NCI-H524 (cell line): Measurements from ENCODE around the gene ANKS1B.
"Not testable (repeated sequence)": the region's sequence is repeated elsewhere in the genome, so short reads cannot be mapped to it uniquely, and the experiment has no call there.

ENCODE experiments used
- DNase-seq, 2 experiments: peaks; one replicate each; lab custom pipeline; 2025; lab: John Stamatoyannopoulos, UW

ANKS1B gene

GRCh38 chr12:98870504-98870903, 1114.2 kb downstream of the ANKS1B start:
- DNase-seq = peak; percentile 27 to 33

DNA sequence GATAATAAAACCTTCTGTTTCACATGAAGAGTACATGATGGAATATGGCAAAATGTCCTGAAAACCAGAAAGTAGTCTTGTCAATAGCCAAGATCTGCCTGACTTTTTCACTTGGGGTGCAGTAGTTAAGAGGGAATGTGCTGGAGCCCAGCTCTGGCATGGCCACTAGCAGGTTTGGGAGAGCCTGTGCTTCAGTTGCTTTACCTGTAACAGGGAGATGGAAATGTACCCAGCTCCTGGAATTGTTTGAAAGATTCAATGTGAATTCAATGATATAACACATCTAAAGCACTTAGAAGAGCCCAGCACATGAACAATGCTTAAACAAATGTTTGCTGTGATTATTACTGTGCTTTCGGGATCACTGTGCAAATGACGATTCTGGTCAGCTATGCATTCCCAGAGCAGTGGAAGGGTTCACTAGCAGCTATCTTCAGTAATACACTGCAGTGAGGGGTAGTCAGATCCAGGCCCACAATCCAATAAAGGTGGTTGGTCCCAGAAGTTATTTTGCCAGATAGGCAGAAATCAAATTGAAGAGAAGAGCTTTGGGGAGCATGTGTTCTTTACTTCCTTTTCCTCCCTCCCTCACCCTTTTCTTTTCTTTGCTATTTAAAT, 1114.7 kb downstream of the ANKS1B start:
- no peak for DNase-seq

DNA sequence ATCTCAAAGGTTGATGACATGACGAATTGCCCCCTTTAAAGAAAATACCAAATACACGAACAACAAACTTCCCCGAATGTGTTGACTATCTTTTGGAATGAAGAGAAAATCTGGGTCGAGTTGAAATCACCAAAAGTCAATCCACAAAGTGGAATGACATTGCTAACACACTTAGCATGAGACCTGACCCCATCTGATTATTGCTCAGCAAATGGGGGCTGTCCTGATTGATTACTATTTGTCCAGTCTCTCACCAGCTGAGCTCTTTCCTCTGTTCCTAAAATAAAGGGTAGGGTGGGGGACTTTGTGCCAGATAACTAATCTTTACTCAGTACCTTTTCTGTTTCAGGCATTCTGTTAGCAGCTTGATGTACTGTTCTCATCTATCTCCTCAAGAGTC, 1116.2 kb downstream of the ANKS1B start:
- no peak for DNase-seq

DNA sequence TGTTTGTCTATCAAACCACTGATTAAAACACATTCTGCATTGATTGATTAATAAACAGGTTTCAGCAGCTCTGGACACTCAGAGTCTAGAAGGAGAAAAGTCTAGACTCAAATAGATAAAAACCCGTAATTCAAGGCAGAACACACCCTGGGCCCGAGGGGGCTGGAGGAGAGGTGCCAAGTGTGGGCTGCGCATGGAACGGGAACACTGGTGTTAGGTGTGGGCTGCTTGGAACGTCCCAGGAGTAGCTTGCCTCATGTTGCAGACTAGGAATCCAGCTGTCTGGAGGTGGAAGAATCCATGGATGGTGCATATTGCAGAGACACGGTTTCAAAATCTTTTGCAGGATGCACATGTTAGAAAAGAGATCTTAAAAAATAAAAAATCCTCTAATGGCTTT, 1116.7 kb downstream of the ANKS1B start:
- no peak for DNase-seq

- DNase-seq = no peak
Observed at GRCh38 chr12:98864363-98864762, 1120.4 kb downstream of the ANKS1B start.

GRCh38 chr12:98863167-98863566, 1121.6 kb downstream of the ANKS1B start:
- no peak for DNase-seq

- no peak for DNase-seq
Observed at GRCh38 chr12:98861251-98861650, 1123.5 kb downstream of the ANKS1B start.

DNA sequence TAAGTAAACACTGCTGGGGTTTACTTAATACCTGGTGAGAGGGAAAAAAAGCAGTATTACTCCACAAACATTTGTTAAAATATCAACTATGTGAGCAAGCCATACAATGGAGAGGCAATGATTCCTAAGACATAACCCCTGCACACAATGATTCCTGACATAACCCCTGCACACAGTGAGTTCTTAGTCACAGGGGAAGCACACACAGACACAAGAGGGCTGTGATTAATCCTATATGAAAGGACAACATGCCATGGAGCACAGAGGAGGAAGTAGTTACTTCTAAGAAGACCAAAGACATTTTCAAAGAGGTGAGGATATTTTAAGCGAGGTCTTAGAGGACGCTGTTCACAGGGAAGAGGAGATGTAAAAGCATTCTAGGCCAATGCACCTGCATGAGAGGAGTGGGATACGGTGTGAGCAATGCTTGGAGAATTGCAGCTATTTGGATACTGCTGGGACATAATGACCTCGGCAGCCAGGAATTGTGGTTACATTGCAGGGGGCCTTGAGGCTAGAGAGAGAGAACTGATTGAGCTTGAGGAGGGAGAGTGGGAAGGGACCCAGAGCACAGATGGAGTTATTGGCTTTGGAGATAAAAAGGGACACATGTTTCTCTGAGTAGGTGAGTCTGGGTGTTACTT, 1127.7 kb downstream of the ANKS1B start:
- DNase-seq = no peak

DNA sequence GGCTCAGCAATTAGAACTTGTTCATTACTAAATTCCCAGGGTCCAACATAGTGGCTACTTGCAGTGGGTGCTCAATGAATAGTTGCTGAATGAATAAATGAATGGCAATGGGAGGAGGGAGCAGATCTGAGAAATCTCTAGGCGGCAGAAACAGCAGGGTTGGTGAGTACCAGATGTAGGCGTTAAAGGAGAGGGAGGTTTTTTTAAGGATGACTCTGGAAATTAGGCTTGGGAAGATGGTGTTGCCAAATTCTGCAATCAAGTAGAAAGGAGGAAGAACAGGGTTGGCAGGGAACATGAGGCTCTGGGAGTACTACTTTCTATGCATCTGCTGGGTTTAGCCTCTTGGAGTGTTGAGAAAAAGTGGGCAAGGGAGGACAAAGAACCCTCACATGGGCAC, 1132.6 kb downstream of the ANKS1B start:
- DNase-seq = no peak

DNA sequence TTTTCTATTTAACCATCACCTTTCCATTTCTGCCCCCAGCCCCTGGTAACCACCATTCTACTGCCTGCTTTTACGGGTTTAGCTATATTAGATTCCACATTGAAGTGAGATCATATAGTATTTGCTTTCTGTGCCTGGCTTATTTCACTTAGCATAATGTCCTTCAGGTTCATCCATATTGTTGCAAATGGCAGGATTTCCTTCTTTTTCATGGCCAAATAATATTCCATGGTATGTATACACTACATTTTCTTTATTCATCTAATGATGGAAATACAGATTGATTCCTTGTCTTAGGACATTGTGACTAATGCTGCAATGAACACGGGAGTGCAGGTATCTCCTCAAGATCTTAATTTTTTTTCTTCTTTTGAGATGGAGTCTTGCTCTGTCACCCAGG, 1137.5 kb downstream of the ANKS1B start:
- no peak for DNase-seq

GRCh38 chr12:98845957-98846356, 1138.8 kb downstream of the ANKS1B start:
- no peak for DNase-seq

DNA sequence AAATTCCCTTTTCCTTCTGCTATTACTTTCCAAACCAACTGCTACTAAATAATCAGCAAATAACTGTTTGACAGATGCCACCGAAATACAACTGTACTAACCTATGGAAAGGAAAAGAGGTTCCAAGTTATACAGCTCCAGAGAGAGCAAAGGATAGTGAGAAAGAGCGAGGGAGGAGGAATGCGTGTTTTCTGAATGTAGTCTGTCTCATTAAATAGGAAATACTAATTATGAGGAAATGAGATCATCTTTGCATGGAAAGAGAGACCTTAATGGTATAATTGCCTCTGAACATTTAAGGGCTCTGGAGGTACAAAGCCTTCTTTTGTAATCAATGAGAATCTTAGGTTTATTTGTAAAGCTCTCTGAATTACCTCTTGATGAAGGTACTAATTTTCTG, 1144.4 kb downstream of the ANKS1B start:
- no peak for DNase-seq

DNA sequence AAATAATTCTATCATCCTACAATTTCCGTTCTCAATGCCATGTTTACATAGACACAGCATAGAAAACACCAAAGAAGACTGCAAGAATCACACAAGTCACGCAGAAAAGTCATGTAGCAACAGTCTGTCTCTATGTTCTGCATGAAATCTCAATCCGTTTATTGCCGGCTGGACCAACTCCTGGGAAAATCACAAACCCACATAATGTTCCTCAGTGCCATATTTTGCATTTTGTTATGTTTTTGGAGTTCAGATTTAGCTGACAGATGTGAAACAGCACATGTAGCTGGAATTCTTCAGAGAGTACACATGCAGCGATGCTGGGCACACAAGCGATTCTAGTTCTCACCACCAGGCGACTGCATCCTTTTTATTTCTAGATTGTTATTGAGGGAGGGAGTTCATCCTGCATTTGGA, 1146.5 kb downstream of the ANKS1B start:
- DNase-seq = no peak

GRCh38 chr12:98837134-98837752, 1147.5 kb downstream of the ANKS1B start:
- DNase-seq = not testable (repeated sequence)

DNA sequence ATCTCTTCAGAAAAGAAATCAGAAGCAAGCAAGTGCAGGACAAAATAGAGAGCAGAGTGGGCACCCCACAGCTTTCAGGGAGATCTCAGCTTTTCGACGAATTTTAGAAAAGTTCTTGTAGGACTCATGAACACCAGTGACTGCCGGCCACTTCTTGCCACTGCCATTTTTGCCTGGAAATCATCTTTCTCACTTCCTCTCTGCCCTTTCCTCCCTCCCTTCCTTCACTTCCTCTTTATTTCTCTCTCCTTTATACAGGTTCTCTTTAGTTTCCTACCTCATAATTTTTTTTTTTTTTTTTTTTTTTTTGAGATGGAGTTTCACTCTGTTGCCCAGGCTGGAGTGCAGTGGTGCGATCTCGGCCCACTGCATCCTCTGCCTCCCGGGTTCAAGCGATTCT, 1154.1 kb downstream of the ANKS1B start:
- DNase-seq = no peak

DNA sequence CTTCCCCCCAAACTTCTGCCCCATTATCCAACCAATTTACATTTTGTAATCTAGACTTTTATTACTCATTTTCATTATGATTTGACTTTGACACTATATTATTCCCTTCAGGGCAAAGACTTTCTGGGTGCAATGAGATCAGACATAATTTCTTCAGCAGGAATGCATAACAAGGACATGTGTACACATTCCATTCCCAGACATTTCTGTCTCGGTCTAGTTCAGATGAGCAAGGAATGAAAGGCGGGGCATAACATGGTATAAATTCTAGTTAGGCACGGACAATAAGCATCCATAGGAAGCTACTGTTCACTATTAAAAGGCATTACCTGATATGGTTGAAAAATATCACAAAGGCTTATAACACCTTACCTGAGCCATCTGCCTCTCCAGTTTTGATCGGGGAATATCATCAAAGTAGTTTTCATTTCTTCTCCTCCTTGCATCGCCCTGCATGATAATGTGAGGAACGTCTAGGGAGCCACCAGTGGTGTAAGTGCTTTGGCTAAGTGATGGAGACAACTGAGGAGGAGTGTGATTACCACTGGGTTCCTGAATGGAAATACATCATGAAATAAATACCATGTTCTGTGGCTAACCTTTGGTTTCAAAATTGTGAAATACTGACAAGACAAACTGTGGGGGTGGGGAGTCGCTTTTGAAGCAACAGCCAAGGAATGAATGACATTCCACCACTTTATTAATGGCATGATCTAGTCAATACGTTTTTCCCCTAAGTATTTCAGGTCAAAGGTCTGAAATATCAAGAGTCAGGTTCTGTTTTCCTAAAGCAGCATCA, 1155.7 kb downstream of the ANKS1B start:
- no peak for DNase-seq

GRCh38 chr12:98823012-98823411, 1161.7 kb downstream of the ANKS1B start:
- no peak for DNase-seq

GRCh38 chr12:98821866-98822265, 1162.9 kb downstream of the ANKS1B start:
- no peak for DNase-seq

DNA sequence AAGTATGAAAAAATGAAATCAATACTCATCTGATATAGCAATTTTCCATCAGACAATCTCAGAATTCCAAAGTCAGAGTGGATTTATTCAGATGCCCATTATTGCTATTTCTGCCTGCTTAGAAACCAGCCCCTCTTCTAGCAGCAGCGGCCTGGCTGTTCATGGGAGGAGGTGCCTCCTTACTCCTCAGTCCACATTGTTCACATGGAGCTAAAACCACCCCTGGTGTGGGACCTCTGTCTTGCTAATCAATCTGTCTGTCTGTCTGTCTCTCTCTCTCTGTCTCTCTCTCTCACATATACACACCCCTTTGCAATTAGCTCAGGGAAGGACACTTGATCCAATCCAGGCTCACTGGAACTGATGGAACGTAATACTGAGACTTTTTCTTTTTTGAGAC, 1163.5 kb downstream of the ANKS1B start:
- no peak for DNase-seq

DNA sequence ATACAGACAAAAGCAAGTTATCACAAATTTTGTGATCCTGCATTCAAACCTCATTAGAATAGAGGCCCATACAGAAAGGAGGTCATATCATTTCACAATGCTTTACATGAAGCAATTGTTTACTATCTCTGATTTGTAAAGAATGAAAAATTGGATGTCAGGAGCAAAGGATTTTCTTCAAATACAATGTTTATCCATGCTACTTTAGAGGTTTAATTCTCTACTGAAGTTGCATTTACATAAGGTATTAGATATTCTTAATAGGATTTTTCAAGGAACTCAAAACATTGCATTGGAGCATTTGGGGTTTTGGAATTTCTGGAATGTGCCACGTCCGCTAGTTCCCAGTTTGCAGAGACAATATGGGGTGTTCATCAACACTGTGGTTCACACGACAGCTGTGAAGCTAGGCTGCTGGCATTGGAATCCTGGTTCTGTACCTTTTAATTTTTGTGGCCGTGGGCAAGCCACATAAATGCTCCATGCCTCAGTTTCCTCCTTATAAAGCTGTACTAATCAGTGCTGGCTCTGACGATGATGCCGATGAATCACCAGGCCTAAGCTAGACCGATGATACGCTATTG, 1164.8 kb downstream of the ANKS1B start:
- DNase-seq = no peak

DNA sequence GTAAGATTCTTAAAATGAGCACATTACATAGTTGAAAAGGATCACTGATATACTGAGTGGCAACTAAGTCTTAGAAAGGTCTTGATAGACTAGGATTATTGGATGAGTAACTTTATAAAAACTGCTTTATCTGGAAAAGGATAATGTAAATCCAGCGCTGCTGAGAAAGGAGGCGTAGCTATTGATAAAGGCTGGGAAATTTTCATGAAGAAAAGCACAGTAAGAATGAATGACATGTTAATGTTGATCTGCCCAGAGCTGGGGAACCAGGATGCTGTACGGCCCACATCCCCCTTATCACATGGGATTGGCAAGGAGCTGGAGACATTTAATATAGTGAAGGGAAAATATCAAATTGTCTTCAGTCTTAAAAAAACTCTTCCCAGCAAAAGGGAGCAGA, 1165.7 kb downstream of the ANKS1B start:
- DNase-seq = no peak

GRCh38 chr12:98818239-98818638, 1166.5 kb downstream of the ANKS1B start:
- no peak for DNase-seq
